ELR (cell line): Measurements from ENCODE around the gene BZW1.
A peak's percentile ranks its signal among the peaks of the same experiment; 100 is the strongest.

Source experiments
- DNase-seq: peaks from one replicate; pipeline ENCODE4 v3.0.0-alpha.2; 2015; ENCODE audit warnings: low read depth

The BZW1 gene

DNA sequence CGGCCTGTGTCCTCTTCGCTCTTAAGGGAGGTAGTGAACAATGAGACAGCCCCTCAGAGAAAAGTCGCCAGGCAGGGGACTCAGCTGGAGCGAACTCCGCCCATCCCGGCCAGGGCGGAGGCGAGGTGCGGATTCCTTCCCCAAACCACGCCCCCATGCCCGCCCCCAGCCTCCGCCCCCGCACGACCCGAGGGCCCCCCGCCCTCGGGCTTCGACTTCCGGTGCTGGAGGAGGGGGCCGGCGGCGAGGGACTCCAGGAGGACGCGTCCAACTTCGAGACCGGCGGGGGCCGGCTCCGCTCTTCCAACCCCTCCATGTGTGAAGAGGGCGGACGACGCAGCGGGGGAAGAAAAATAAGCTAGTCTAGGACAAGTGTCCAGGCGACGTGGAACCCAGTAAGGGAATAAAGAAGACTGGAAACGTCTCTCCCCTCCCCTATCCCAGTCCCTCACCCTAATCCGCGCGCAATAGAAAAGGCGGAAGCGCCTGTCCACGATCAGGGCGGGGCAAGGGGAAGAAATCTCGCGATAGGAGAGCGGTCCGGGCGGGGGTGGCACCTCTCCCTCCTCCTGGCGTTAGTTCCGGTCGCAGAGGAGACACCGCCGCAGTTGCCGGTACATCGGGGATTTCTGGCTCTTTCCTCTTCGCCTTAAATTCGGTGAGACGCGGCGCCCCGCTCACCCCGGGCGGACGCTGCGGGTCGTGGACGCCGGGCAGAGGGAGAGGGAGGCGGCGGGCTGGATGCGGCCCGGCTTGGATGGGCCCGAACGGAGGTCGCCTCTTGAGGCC lies at the start of gene BZW1:
TSS of gene BZW1 (plus strand) at position 578 of the 789 bp plus-strand sequence. CDS start 1,308 bp downstream, outside the sequence.
- peak; percentile 99 for DNase-seq

GRCh38 chr2:200762127-200762526 lies 49.6 kb upstream of the BZW1 start:
- no peak for DNase-seq

DNA sequence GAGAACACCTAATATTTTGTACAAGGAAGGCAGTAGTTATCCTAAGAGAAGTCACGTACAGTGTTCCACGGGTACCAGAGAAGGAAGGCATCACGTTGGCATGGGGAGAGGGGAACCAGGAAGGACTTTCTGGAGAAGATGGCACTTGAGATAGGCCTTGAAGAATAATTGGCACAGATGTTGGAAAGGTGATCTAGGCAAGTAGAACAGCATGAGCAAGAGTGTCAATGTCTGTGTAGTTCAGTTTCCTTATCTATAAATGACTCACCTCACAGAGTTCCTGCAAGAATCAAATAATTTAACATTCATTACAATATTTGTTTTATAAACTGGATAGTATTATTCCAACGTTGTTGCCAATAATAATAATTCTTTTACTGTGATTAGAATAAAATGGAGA lies 48.3 kb upstream of the BZW1 start:
- DNase-seq, result no peak

- DNase-seq, result peak; percentile 98
Measured at GRCh38 chr2:200765139-200765951, 46.4 kb upstream of the BZW1 start.

DNA sequence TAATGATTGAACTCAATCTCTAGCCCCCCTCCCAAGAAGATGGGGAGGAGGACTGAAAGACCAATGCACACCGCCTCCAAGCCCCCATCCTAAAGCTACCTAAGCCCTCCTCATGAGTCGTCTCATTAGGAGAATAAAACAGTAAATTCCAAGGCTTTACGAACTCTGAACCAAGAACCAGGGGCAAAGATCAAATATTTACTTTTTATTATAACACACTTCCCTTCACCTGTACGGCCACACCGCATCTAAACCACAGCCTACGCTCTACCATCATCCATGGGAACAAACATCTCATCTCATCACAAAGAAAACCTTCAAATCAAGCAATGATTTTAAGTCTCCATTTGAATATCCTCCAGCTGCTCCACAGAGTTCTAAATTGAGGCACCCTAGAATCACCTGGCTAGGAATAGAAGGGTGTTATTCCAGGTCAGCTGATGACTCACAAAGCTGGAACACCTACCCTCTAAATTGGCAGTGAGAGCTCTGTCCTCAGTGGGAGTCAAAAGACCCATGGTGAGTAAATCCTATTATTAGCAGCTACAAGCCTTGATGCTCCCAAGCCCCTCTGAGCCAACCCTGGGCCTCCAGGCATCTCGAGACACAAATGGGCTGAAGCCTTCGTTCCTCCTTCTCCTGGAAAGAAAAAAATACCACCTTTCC lies 45.6 kb upstream of the BZW1 start:
- DNase-seq, result peak; percentile 25

DNA sequence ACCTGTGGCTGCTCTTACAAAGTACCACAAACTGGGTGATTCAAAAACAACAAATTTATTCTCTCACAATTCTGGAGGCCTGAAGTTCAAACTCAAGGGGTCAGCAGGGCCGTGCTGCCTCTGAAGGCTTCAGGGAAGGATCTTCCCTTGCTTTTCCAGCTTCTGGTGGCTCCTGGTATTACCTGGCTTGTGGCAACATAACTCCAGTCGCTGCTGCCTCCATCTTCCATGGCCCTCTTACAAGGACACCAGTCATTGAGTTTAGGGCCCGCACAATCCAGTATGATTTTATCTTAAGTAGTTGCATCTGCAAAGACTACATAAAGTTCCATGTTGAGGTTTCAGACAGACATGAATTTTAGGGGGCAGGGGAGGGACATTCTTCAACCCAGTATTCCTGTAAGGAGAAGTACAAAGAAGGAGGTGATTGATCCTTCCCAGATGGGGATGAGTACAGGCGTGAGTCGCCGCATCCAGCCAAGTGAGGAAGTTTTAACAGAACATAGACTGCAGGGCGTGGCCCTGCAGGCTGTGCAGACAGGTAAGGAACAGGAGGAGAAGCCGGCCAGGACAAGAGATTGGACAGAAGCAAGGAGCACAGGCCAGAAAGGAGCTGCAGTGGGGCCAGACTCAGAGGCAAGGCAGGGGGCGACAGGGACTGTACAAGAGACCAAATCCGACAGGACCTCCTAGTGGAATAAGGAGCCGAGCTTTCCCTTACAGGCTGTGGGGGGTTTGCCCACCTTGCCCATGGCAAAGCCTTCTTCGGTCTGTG lies 44.4 kb upstream of the BZW1 start:
- no peak for DNase-seq

DNA sequence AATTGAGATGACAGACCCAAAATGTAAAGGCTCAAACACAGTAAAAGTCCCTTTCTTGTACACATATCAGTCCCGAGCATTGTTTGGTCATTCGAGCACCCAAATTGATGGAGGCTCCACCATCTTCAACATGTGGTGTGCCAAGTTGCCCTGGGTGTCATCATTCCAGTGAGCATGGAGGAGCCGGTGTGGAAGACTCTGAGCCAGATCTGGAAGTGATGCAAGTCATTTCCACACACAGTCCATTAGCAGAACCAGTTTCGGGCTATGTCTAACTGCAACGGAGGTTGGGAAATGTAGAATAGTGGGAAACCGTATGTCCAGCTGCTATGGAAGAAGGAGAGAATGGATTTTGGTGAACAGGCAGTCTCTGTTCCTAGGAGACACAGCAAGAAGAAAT lies 40.9 kb upstream of the BZW1 start:
- no peak for DNase-seq

DNA sequence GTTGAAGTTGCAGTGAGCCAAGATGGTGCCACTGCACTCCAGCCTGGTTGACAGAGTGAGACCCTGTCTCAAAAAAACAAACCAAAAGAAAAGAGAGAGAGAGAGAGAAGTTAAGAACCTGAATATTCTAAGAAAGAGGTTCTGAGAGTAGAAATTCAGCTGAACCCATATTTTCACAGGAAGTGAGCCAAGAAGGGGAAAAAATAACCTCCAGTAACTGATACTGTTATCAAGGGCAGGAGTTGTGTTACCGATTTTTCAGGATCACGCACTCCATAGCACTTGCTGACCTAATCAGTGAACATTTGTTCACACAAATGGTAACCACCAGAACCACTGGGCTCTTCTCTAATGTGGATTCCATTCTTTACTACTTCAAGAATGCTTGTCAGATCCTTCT lies 39.1 kb upstream of the BZW1 start:
- no peak for DNase-seq

DNA sequence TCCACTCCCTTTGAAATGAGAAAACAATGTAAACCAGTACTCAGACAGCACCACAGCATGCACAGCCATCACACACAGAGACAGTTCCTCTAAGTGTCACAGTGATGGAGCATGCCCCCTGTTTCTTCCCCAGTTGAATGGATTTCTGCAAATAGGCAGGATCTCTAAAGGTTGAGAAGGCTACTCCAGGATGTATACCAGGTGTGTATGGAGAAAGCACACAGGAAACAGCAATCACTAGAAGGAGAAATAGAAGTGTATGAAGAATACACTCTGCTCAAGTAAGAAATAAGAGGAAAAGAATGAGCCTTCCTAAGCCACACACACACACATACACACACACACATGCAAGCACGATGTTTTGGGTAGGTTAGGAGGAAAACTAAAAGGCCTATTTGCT lies 38.6 kb upstream of the BZW1 start:
- DNase-seq, result no peak

- no peak for DNase-seq
Measured at GRCh38 chr2:200774920-200775319, 36.8 kb upstream of the BZW1 start.

GRCh38 chr2:200777275-200777674 lies 34.4 kb upstream of the BZW1 start:
- peak; percentile 45 for DNase-seq

GRCh38 chr2:200778038-200778437 lies 33.7 kb upstream of the BZW1 start:
- DNase-seq, result peak; percentile 29

DNA sequence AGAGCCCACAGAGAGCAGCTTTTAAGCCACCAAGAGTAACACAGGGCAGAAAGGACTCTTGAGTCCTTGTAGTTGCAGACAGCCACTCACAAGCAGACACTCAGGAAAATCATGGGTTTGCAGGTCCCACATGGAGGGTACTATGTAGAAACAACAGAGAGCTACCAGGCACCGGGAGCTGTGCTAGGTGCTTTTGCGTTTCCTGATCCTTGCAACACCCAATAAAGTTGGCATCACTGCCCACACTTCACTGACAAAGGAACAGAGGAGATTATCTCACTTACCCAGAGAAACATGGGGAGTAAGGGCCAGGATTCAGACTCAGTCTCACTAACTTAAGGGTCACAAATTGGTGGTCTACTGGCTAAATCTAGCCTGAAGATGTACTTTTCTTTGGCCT lies 32.5 kb upstream of the BZW1 start:
- no peak for DNase-seq

- DNase-seq, result no peak
Measured at GRCh38 chr2:200781616-200782015, 30.1 kb upstream of the BZW1 start.

DNA sequence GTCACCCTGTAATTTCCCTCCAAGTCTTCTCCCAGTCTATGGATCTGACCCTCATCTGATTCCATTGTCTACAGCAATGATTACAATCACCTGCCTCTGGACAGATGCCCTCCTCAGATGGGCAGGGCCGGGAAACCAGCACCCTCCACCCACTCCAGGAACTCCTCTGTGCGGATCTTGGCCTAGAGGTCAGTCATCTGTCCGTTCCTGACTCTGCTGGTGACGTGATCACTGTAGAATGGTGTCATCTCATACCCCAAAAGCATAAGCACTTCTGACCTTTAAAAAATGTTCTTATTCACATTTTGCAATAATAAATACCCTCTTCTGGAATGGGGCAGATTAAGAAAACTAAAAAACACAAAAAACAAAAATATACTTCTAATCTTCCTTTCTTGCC lies 29.5 kb upstream of the BZW1 start:
- DNase-seq, result peak; percentile 56

GRCh38 chr2:200784215-200784614 lies 27.5 kb upstream of the BZW1 start:
- DNase-seq, result no peak

DNA sequence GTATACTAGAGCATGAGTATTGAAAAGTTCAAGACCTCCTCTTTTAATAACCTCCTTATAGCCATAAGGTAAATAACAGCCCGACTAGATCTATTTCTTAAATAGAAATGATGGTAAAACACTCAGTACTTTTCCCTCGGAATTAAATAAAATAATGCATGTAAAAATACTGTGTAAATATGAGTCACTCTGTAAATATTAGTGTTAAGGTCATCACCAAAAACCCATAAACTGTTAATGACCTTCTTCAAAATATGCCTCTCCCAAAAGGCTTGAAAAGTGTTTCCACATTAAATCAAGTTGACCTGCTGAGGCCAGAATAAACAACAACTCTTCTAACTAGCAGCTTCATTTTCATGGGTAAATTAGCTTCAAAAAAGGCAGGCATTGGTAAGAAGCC lies 25.3 kb upstream of the BZW1 start:
- DNase-seq, result peak; percentile 72

GRCh38 chr2:200786826-200787225 lies 24.9 kb upstream of the BZW1 start:
- peak; percentile 94 for DNase-seq

DNA sequence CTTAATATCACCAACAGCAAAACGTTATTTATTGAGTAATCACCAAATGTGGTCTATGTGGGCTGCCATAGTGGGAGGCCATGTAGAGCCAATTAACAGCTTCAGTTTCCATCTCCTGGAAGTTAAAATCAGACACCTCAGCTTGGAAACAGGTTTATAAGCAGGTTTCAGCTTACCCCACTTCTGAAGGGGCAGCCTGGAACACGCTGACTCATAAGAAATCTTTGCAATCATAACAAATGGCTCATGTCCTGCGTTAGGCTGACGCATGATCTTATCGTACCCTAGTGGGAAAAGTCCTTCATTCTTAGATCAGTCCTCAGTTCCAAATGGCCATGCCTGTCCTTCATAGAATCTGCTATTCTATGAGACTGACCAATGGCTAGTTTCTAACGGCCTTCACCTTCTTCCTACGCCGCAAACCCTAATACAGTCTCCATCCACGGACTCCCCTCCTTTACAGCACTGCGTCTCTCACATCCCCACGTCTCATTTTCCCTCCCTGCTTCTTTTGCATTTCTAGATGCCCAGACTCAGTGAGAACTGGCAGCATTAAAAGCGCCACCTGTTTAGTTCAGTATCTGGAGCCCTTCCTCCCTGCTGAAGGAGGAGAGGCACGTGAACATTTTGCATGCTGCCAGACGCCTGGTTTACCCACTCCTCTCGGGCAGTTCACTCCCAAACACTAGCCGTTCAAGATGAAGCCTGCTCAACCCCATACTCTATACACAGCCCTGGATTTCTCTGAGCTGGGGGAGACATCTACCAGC lies 24.2 kb upstream of the BZW1 start:
- peak; percentile 99 for DNase-seq

GRCh38 chr2:200788121-200788718 lies 23.5 kb upstream of the BZW1 start:
- peak; percentile 92 for DNase-seq

DNA sequence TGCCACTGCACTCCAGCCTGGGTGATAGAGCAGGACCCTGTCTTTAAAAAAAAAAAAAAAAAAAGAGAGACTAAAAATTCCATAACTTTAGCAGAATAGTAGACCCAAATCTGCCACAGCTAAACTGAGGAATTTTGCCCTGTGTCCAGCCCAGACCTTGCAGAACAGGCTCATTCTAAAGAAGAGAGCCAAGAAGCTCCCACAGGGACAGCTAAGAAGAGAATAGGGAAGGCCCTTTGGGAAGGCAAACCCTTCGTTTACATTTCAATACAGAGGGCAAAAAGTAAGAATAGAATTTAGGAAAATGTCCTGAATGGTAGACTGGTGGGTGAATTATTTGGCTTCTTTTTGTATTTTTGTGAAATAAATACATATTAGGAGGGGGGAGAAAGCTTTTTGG lies 21.5 kb upstream of the BZW1 start:
- no peak for DNase-seq
